AG04450 (cell line): ENCODE results near the gene NATD1. TPM values are rescaled to one million over a fixed set of nuclear protein-coding genes. Genes with fewer than 3 reads are reported as not detected.
"Not testable (repeated sequence)": the region's sequence is repeated elsewhere in the genome, so short reads cannot be mapped to it uniquely, and the experiment has no call there.

Experiments used
- CTCF ChIA-PET: fragments of 300-600, 350-600 bp; formaldehyde crosslinking; extraction: SDS; loops from one replicate; lab custom pipeline; 2022; ENCODE audit warnings: antibody characterized with exemption, inconsistent platforms; lab: Charles Lee
- POLR2A ChIA-PET: fragments of 350-600 bp; formaldehyde crosslinking; extraction: SDS; loops from one replicate; lab custom pipeline; 2021; ENCODE audit warnings: antibody characterized with exemption, inconsistent platforms; lab: Yijun Ruan, JAX
- DNase-seq: peaks from one replicate; pipeline ENCODE4 v3.0.0-alpha.2; 2011; ENCODE audit warnings: low read depth, low spot score
- H3K27ac ChIP-seq: one replicate; pipeline ENCODE4 v1.5.1; 2012; ENCODE audit warnings: low read depth, low read length, control low read depth
- H3K27me3 ChIP-seq: one replicate; pipeline ENCODE4 v1.6.0; 2012; ENCODE audit warnings: low read length; ENCODE audit not compliant: control insufficient read depth, insufficient read depth
- H3K4me3 ChIP-seq: 2 replicates; pipeline ENCODE4 v1.5.1; 2011; ENCODE audit warnings: mild to moderate bottlenecking, low read depth, low read length, control low read depth
- H3K9me3 ChIP-seq: 2 replicates; pipeline ENCODE4 v1.5.1; 2012; ENCODE audit warnings: low read length; ENCODE audit not compliant: control insufficient read depth, insufficient read depth
- polyA plus RNA-seq: library from polyadenylated mRNA; depleted of rRNA; stranded (reverse); fragments of >200 nt; gene quantifications from 2 replicates; pipeline ENCODE4 v1.2.3, GENCODE V29; 2011
- TF ChIP-seq, protein P1 (sequence below): IDR thresholded peaks from 2 replicates; pipeline ENCODE4 v1.5.1; 2011; ENCODE audit warnings: low read depth, low read length, control low read depth, inconsistent platforms

NATD1 gene
- polyA plus RNA-seq, 1 experiment, result 4.0 TPM

DNA sequence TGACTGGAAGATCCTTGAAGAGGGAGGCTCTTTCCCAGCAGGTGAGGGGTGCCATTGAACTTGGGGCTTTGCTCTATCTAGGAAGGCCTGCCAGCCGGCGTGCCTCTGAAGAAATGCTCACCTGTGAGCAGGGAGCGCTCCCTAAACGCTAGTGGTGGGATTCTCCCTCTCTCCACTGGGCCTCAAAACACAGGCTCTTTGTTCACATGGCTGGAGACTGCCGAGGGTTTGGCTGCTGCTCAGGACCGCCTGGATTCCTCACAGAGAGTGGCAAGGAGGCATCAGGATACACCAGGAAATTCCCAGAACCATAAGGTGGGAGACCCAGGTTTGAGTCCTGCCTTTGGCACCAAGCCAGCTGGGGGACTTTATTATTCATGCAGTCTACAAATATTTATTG is 21.7 kb downstream of the NATD1 start:
- DNase-seq, result no peak

DNA sequence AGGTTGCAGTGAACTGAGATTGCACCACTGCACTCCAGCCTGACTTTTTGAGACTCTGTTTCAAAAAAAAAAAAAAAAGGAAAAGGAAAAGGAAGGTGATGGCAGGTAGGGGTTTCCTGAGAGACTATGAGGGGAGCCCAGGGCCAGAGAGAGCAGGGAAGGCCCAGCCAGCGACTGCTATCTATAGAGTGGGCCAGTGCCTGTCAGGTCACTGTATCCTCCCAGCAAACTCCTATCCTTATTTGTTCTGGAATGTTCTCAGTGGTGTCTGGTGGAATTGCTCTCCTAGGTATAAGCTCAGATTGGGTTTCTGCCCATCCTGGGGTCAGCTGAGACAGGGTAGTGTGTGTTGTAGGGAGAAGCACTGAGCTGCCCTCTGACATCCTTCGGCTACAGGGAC is 24.4 kb downstream of the NATD1 start:
- CTCF ChIA-PET, result no interaction called here
- no peak for DNase-seq
- no peak overlapping the region for H3K27ac ChIP-seq
- TF ChIP-seq, protein P1, sequence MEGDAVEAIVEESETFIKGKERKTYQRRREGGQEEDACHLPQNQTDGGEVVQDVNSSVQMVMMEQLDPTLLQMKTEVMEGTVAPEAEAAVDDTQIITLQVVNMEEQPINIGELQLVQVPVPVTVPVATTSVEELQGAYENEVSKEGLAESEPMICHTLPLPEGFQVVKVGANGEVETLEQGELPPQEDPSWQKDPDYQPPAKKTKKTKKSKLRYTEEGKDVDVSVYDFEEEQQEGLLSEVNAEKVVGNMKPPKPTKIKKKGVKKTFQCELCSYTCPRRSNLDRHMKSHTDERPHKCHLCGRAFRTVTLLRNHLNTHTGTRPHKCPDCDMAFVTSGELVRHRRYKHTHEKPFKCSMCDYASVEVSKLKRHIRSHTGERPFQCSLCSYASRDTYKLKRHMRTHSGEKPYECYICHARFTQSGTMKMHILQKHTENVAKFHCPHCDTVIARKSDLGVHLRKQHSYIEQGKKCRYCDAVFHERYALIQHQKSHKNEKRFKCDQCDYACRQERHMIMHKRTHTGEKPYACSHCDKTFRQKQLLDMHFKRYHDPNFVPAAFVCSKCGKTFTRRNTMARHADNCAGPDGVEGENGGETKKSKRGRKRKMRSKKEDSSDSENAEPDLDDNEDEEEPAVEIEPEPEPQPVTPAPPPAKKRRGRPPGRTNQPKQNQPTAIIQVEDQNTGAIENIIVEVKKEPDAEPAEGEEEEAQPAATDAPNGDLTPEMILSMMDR, result no peak
- no peaks in the 10 kb centered on the region for H3K27me3 ChIP-seq
- POLR2A ChIA-PET, result no interaction called here
- H3K4me3 ChIP-seq, result no peak overlapping the region
- peaks cover 5% of the 10 kb centered on the region; the same call in 1 of the 2 replicates for H3K9me3 ChIP-seq

More for the DNA sequence above, 21.7 kb downstream of the NATD1 start:
- Histone ChIP-seq H3K27me3 (no peaks in the 10 kb centered on the region), H3K4me3 (no peak overlapping the region), H3K9me3 (peaks cover 5% of the 10 kb centered on the region; the same call in 1 of the 2 replicates), H3K27ac (no peak overlapping the region)
- TF ChIP-seq, protein P1, result no peak
- CTCF ChIA-PET, result interaction anchor here (2.7 kb wide), 1 partner anchor 102 kb away, joined by 7 read pairs; no protein-coding TSS in a partner anchor
- POLR2A ChIA-PET, result no interaction called here

DNA sequence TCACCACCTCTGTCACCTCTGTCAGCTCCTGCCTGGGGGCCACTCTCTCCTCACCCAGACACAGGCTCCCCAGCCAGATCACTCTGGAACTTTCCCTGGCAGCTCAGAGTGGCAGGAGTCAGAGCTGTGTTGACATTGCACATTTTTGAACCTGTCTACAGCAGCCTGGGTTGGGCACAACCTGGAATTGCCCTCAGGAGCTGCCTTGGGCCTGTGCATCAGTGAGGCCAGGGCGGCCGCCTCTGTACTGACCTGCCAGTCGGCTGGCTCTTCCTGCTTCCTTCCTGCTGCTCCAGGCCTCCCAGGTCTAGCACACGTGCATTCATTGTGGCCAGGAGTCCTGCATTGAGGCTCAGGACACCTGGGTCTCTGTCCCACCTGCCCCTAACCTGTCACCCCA is 25.1 kb downstream of the NATD1 start:
- no peak for DNase-seq
- TF ChIP-seq, protein P1, result no peak
- Histone ChIP-seq H3K4me3 (no peak overlapping the region), H3K27me3 (no peaks in the 10 kb centered on the region), H3K9me3 (peaks cover 5% of the 10 kb centered on the region; the same call in 1 of the 2 replicates), H3K27ac (no peak overlapping the region)
- ChIA-PET POLR2A (no interaction called here), CTCF (no interaction called here)

DNA sequence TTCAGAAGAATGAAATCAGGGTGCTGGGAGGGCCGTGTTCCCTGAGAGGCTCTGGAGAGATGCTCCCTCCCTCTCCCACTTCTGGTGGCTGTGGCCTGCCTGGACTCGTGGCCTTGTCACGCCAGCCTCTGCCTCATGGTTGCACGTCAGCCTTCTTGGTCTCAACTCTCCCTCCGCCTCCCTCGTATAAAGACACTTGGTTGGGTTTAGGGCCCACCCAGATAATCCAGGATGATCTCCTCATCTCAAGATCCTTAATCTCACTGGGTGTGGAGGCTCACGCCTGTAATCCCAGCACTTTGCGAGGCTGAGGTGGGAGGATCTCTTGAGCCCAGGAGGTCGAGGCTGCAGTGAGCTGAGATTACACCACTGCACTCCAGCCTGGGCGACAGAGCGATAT is 25.9 kb downstream of the NATD1 start:
- DNase-seq, H3K4me3 ChIP-seq, POLR2A ChIA-PET, H3K9me3 ChIP-seq, H3K27me3 ChIP-seq, H3K27ac ChIP-seq: not testable (repeated sequence)
- CTCF ChIA-PET, result interaction anchor here (2.1 kb wide), 1 partner anchor 13 kb away, joined by 6 read pairs; no protein-coding TSS in a partner anchor

DNA sequence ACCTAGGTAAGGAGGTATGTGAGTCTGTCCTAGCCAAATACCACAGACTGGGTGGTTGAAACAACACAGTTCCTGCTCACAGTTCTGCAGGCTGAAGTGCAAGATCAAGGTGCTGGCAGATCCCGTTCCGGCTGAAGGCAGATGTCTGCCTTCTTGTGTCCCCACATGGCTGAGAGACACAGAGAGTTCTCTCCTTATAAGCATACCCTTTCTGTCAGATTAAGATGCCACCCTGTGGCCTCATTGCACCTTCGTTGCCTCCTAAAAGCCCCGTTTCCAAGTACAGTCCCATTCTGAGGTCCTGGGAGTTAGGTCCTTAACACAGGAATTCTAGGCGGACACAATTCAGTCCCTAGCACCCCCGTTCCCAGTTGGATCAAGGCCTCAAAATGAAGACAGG is 30.1 kb downstream of the NATD1 start:
- TF ChIP-seq, protein P1, result no peak

More for the DNA sequence above, 30.1 kb downstream of the NATD1 start:
- Histone ChIP-seq H3K9me3 (peaks cover 8% of the 10 kb centered on the region; the same call in 1 of the 2 replicates), H3K4me3 (no peak overlapping the region), H3K27me3 (no peaks in the 10 kb centered on the region), H3K27ac (no peak overlapping the region)
- no peak for DNase-seq
- ChIA-PET POLR2A (no interaction called here), CTCF (no interaction called here)
